Stomach smooth muscle (tissue), 2 donors: ENCODE data around the gene SLC22A5.
A peak's percentile ranks its signal among the peaks of the same experiment; 100 is the strongest.

ENCODE experiments used
- H3K27ac ChIP-seq: one replicate; pipeline ENCODE4 v1.7.0; 2013; ENCODE audit warnings: mild to moderate bottlenecking, low read length, inconsistent platforms
- H3K27me3 ChIP-seq, 2 donors: one replicate each; pipeline ENCODE4 v1.7.0; 2013; ENCODE audit warnings: low read length in 2 of 2; ENCODE audit not compliant: insufficient read depth in 2 of 2, control insufficient read depth in 1 of 2
- H3K36me3 ChIP-seq, 2 donors: one replicate each; pipeline ENCODE4 v1.7.0; 2013; ENCODE audit warnings: low read length in 2 of 2; ENCODE audit not compliant: control insufficient read depth in 2 of 2, insufficient read depth in 2 of 2
- H3K4me1 ChIP-seq: one replicate; pipeline ENCODE4 v1.7.0; 2013; ENCODE audit warnings: low read length; ENCODE audit not compliant: control insufficient read depth, insufficient read depth
- H3K4me3 ChIP-seq, 2 donors: one replicate each; pipeline ENCODE4 v1.7.0; 2013; ENCODE audit warnings: low read length in 2 of 2
- H3K9ac ChIP-seq, 2 donors: one replicate each; pipeline ENCODE4 v1.7.0; 2013; ENCODE audit warnings: low read length in 2 of 2, mild to moderate bottlenecking in 1 of 2
- H3K9me3 ChIP-seq, 2 donors: one replicate each; pipeline ENCODE4 v1.7.0; 2013; ENCODE audit warnings: low read length in 2 of 2; ENCODE audit not compliant: control insufficient read depth in 2 of 2
- donor health status: healthy.
- donor health status: Pancreatic carcinoma.

Gene SLC22A5

DNA sequence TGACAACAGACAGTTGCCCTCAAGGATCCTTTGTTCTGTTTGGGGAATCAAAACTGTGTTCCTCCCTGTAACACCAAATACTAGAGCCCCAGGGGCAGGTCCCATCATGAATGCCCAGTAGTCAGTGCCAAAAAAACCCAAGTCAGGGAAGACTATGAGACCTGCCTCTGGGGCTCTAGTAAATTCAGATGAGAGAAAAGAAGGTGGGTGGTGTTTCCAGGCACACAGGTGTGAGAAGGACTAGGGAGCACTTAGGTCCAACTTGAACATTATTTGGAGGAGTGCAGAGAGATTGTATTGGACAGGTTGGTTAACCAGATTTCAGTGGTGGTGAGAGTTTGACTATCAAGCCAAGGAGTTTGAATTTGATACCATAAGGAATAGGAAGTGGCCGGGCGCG, 52.0 kb downstream of the SLC22A5 start:
- Histone ChIP-seq H3K9me3 (no peaks in the 10 kb centered on the region), H3K4me1 (peaks cover 83% of the 10 kb centered on the region), H3K27ac (peak overlapping the region; percentile 11), H3K4me3 (no peak overlapping the region), H3K9ac (no peak overlapping the region), H3K27me3 (no peaks in the 10 kb centered on the region), H3K36me3 (peaks cover 8 to 11% of the 10 kb centered on the region in 2 donors)

DNA sequence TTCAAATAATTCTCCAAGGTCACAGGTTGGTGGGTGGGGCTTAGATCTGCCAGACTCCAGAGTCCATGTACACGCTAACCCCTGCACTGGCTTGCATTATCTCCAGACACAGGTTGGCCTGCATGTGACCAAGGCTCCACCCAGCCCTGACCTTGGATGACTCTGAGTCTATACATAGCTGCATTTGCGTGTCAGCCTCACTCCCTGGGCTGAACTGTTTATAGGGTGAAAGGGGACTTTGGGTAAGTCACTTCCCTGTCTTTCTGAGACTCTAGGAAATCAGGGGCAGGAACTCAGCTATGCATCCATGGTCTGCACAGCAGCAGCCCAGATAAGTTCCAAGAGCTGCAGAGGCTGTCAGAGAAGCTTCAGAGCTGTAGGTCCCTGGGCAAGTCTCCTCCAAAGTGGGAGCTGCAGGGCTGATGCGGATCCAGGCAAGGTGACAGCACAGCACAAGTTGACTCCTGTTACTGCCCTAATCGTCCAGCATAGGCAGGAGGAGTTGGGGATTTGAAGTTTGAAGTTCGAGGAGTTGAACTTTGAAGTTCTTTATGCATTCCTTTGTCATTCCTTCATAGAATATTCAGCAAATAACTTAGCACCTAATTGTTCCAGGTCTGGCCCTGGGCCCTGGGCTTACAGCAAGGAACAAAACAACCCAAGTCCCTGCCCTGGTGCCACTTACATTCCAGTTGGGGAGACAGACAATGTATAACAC, 53.4 kb downstream of the SLC22A5 start:
- H3K4me3 ChIP-seq: peak overlapping the region in 1 of 2 donors; percentile 44
- peaks cover 8 to 11% of the 10 kb centered on the region in 2 donors for H3K36me3 ChIP-seq
- peaks cover 89% of the 10 kb centered on the region for H3K4me1 ChIP-seq
- H3K9me3 ChIP-seq: no peaks in the 10 kb centered on the region
- H3K9ac ChIP-seq: peak overlapping the region in 1 of 2 donors; percentile 21
- H3K27me3 ChIP-seq: no peaks in the 10 kb centered on the region
- peak overlapping the region; percentile 31 for H3K27ac ChIP-seq

DNA sequence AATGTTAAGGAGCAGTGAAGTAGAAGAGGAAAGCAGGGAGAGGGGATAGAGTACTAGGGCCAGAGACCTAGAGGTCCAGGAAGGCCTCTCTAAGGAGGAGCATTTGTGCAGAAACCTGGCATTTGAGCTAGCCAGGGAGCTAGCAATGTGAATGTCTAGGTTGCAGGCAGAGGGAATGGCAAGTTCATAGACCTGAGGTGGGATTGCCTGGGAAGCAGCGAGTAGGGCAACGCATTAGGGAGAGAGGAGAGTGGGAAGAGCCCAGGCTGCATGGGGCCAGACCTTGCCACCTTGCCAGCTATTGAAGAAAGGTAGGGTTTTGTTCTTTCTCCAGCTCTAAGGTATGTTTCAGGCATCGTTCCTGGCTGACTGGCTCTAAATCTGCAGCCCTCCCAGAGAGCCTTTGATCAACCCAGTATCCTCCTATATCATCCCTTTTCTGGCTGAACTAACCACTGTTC, 54.0 kb downstream of the SLC22A5 start:
- H3K36me3 ChIP-seq: peaks cover 8 to 11% of the 10 kb centered on the region in 2 donors
- H3K9ac ChIP-seq: no peak overlapping the region
- no peaks in the 10 kb centered on the region for H3K9me3 ChIP-seq
- peak overlapping the region; percentile 31 for H3K27ac ChIP-seq
- H3K4me1 ChIP-seq: peaks cover 93% of the 10 kb centered on the region
- H3K4me3 ChIP-seq: no peak overlapping the region
- no peaks in the 10 kb centered on the region for H3K27me3 ChIP-seq

DNA sequence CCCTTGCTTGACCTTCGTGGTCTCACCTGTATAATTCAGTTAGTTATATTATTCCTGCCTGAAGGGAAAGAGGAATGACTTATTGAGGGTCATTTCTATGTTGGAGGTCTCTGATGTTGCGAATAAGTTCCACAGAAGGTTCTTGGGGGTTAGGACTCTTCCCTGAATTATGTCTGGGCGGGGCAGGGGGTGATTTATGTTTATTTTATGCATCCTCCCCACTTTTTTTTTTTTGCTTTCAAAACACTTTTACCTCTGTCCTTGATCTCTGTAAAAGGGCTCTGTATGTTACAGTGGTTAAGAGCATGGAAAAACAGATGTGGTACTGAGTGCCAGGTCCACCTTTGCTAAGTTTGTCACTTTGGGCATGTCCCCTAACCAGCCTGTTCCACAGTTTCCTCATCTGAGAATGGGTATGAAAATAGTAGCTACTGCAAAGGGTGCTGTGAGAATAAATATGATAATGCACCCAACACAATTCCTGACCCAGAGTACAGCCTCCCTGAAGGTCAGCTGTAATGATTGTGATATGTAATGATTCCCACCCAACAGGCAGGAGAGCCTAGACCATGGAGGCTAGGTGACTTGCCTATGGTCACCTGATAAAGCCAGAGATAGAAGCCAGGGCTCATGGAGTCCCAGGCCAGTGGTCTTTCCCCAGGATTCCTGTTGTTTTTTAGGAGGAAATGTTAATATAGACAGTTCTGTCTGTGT, 54.8 kb downstream of the SLC22A5 start:
- peak overlapping the region in 1 of 2 donors; percentile 21 for H3K9ac ChIP-seq
- no peaks in the 10 kb centered on the region for H3K27me3 ChIP-seq
- H3K4me3 ChIP-seq: no peak overlapping the region
- H3K27ac ChIP-seq: peak overlapping the region; percentile 71
- H3K36me3 ChIP-seq: peaks cover 8 to 11% of the 10 kb centered on the region in 2 donors
- no peaks in the 10 kb centered on the region for H3K9me3 ChIP-seq
- H3K4me1 ChIP-seq: peaks cover 95% of the 10 kb centered on the region

DNA sequence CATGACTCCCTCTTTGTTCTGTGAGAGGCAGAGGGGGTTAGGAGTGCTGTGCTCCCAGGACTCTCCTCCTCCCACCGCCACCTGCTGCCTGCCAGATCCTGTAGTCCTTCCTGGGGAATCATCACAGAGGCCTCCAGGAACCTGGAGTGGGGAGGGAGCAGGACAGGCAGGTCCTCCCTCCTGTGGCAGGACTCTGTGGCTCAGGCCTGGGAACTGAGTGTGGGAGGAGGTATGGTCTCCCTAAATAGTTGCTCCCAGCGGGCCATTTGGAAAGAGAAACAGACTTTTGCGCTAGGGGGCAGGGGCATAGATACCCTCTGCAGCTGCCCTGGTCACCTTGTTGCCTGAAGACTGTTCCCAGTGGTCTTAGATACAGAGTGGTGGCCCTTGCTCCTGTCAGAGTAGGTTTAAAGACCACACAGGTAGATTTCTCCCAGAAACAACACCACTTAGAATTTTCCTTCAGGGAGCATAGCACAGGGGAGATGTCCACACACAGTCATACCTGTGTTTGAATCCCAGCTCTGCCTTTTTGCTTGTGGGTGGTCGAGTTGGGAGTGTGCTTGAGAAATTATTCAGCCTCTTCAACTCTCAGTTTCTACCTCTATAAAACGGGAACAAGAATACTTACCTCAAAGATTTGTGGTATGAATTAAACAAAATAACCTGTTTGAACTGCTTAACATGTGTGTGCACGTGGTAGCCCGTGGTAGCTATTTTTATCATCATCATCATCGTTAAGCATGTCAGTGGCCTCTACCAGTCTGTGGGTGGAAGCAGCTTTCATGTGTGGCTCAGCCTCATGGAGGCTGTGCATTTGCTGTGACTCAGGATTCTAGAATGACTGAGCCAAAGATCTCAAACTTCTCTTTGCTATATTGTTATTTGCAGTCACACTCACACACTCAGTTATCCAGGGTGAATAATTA, 55.8 kb downstream of the SLC22A5 start:
- H3K4me1 ChIP-seq: peaks cover 92% of the 10 kb centered on the region
- H3K27me3 ChIP-seq: no peaks in the 10 kb centered on the region
- H3K27ac ChIP-seq: peak overlapping the region; percentile 84
- peak overlapping the region in 1 of 2 donors; percentile 29 for H3K4me3 ChIP-seq
- H3K9me3 ChIP-seq: no peaks in the 10 kb centered on the region
- H3K36me3 ChIP-seq: peaks cover 6 to 8% of the 10 kb centered on the region in 2 donors
- peak overlapping the region; percentile 42 to 44 for H3K9ac ChIP-seq

DNA sequence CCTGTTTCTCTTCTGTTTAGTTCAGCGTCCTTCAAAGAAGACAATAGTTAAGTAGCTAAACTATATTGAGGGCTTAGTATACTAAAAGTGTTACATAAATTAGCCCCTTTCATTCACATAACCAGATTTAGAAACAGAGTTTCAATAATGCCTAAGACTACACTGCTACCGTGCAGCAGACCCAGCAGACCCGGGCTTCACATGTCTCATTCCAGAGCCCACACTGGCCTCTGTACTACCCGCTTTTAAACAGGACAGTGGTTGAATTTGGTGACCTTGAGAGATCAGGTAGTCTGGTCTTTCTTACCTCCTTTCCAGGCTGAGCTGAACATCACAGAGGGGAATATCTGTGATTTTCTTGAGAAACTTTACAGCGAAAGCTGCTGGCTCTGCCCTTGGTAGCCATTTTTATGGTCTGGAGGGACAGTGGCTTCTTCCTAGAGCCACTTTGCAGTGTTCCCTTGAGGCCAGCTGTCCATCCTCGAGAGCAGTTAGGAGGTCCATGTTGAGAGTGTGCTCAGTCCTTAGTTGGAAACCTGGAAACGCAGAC, 56.5 kb downstream of the SLC22A5 start:
- Histone ChIP-seq H3K4me1 (peaks cover 84% of the 10 kb centered on the region), H3K9me3 (no peaks in the 10 kb centered on the region), H3K4me3 (peak overlapping the region; percentile 7 to 29), H3K36me3 (peaks cover 3 to 8% of the 10 kb centered on the region in 2 donors), H3K27me3 (no peaks in the 10 kb centered on the region), H3K9ac (peak overlapping the region; percentile 47 to 58), H3K27ac (peak overlapping the region; percentile 84)

DNA sequence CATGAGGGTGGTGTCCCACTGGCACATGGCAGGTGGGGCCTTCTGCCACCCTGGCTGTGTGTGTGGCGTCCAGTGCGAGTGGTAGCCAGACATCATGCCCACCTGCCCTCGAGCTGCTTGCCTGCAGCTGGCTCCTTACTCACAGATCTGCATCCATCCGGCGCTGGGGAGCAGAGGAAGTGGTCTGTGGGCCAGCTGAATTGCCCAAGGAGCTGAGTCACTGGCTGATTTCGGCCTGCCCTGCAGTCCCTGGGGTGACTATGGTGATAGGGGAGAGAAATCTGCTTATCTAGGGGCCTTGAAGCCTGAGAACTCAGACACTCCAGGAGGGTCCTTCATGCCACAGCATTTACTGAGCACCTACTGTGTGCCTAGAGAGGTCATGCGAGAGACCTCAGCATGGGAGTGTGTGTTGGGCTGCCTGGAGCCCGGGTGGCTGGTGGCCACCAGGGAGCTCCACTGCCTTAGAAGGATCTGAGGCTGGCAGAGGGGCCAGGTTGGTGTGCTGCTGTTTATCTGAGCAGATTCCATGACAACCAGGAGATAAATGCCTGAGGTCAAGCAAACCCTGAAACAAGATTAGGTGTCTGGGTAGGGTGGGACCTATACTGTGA, 57.1 kb downstream of the SLC22A5 start:
- H3K4me1 ChIP-seq: peaks cover 79% of the 10 kb centered on the region
- no peaks in the 10 kb centered on the region for H3K9me3 ChIP-seq
- H3K9ac ChIP-seq: peak overlapping the region; percentile 47 to 58
- peaks cover 3 to 8% of the 10 kb centered on the region in 2 donors for H3K36me3 ChIP-seq
- no peaks in the 10 kb centered on the region for H3K27me3 ChIP-seq
- peak overlapping the region; percentile 7 to 29 for H3K4me3 ChIP-seq
- peak overlapping the region; percentile 84 for H3K27ac ChIP-seq

DNA sequence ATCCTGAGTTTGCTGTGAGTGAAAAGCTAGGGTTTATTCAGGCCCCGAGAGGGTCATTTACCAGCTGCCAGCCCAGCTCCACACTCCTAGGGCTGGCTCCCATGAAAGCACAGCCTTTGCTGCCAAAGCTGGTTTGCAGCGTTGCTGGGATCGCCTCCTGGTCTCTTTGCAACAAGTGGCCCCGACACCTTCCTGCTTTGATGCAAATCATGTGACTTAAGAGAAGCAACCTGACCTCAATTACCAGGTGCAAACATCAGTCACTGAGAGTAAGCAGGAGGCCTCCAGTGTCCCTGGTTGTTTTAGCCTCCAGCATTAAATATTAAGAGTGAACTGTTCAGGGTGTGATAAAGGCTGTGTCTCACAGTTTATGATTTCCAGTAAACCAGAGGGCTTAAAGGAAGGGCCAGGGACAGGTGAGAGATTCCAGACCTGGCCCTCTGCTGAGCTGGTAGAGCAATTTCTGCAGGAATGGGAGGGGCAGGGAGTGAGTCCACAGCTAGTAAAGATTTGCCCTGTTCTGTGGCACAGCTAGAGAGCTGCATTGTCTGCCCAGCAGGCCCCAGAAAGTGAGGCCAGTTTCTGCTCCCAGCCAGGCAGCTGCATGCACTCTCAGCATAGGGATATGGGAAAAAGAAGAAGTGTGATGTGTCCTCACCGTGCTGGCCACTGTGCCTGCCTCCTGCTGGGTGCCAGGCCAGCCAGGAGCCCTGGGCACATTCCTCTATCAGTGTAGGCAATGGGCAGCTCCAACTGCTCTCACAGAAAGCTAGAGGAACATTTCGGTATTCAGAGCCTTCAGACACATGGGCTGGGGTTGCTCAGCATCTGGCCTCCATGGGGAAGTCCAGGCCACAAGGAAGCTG, 58.0 kb downstream of the SLC22A5 start:
- peak overlapping the region; percentile 84 for H3K27ac ChIP-seq
- H3K4me1 ChIP-seq: peaks cover 74% of the 10 kb centered on the region
- H3K4me3 ChIP-seq: peak overlapping the region in 1 of 2 donors; percentile 35
- peak overlapping the region; percentile 47 to 58 for H3K9ac ChIP-seq
- peaks cover 3 to 8% of the 10 kb centered on the region in 2 donors for H3K36me3 ChIP-seq
- no peaks in the 10 kb centered on the region for H3K9me3 ChIP-seq
- H3K27me3 ChIP-seq: no peaks in the 10 kb centered on the region

DNA sequence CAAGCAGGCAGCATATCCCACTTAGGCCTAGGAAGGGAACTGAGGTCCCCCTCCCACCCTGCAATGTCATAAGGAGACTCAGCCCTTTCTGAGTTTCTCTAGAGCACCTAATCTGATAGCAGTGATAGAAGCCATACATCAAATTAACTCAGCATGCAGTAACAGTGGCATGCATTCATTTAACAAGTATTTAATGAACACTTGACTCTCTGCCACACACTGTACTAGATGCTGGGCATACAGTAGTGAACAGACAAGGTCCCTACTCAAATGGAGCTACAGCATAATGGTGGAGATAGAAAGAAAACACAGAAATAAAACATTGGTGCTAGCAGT, 58.6 kb downstream of the SLC22A5 start:
- Histone ChIP-seq H3K27ac (peak overlapping the region; percentile 84), H3K4me1 (peaks cover 68% of the 10 kb centered on the region), H3K27me3 (no peaks in the 10 kb centered on the region), H3K9ac (peak overlapping the region; percentile 13 to 30), H3K4me3 (no peak overlapping the region), H3K36me3 (peaks cover 3 to 5% of the 10 kb centered on the region in 2 donors), H3K9me3 (no peaks in the 10 kb centered on the region)
